IMR-90 (cell line): ENCODE measurements around the gene ZNF524. TPM values are rescaled to one million over a fixed set of nuclear protein-coding genes. Genes with fewer than 3 reads are reported as not detected.

Experiments
- ATAC-seq: fragments of 200-7000 bp; cut with Tn5 transposase; 2 replicates; pipeline ENCODE4 v1.9.1; 2020; ENCODE audit warnings: low read depth, mild to moderate bottlenecking, moderate library complexity
- BruUV-seq: library from RNA; stranded (reverse); fragments of 400-500 nt; replicated peaks from 2 replicates; lab custom pipeline; 2021; lab: Mats Ljungman, UMichigan
- CTCF ChIA-PET: fragments of 300-600 bp; formaldehyde crosslinking; extraction: SDS; loops from one replicate; lab custom pipeline; 2021; ENCODE audit warnings: antibody characterized with exemption; lab: Yijun Ruan, JAX
- POLR2A ChIA-PET: fragments of 300-600 bp; sonication (Branson Sonifier 250); formaldehyde crosslinking; loops from one replicate; lab custom pipeline; 2022; ENCODE audit warnings: antibody characterized with exemption; ENCODE audit not compliant: unreplicated experiment; lab: Charles Lee
- DNase-seq: peaks from one replicate; pipeline ENCODE4 v3.0.0; 2013
- H2AFZ ChIP-seq: replicated peaks from 2 replicates; pipeline ENCODE3; 2013; ENCODE audit warnings: low read length, mild to moderate bottlenecking; ENCODE audit not compliant: poor library complexity
- H2AK5ac ChIP-seq: 2 replicates; pipeline ENCODE4 v1.6.1; 2013; ENCODE audit warnings: low read depth, low read length, inconsistent platforms
- H2AK9ac ChIP-seq: replicated peaks from 2 replicates; pipeline ENCODE3; 2013; ENCODE audit warnings: mild to moderate bottlenecking, low read depth, low read length, moderate library complexity; ENCODE audit not compliant: poor library complexity
- H2BK120ac ChIP-seq: 2 replicates; pipeline ENCODE4 v1.6.1; 2013; ENCODE audit warnings: low read depth, low read length, inconsistent platforms
- H2BK15ac ChIP-seq: 3 replicates; pipeline ENCODE4 v1.6.1; 2013; ENCODE audit warnings: low read depth, low read length, inconsistent platforms
- H2BK20ac ChIP-seq: 2 replicates; pipeline ENCODE4 v1.6.1; 2013; ENCODE audit warnings: low read depth, mild to moderate bottlenecking, inconsistent platforms, low read length, moderate library complexity
- H2BK5ac ChIP-seq: 2 replicates; pipeline ENCODE4 v1.6.1; 2013; ENCODE audit warnings: mild to moderate bottlenecking, low read depth, low read length, inconsistent platforms; ENCODE audit not compliant: poor library complexity, severe bottlenecking
- H3K14ac ChIP-seq: replicated peaks from 2 replicates; pipeline ENCODE4 v1.6.1; 2013; ENCODE audit warnings: low read depth, low read length, inconsistent platforms
- H3K18ac ChIP-seq: 2 replicates; pipeline ENCODE4 v1.6.1; 2013; ENCODE audit warnings: low read depth, low read length, control low read depth
- H3K23ac ChIP-seq: 2 replicates; pipeline ENCODE4 v1.6.1; 2013; ENCODE audit warnings: low read depth, low read length, inconsistent platforms
- H3K27ac ChIP-seq: 2 replicates; pipeline ENCODE4 v1.5.1; 2013; ENCODE audit warnings: mild to moderate bottlenecking, control low read depth, low read length; ENCODE audit not compliant: insufficient read depth
- H3K27me3 ChIP-seq: 2 replicates; pipeline ENCODE4 v1.6.1; 2013; ENCODE audit warnings: low read length; ENCODE audit not compliant: control insufficient read depth, insufficient read depth
- H3K36me3 ChIP-seq: 2 replicates; pipeline ENCODE4 v1.6.1; 2013; ENCODE audit warnings: low read length, mixed read lengths; ENCODE audit not compliant: control insufficient read depth, insufficient read depth
- H3K4ac ChIP-seq: 2 replicates; pipeline ENCODE4 v1.6.1; 2013; ENCODE audit warnings: low read depth, low read length, inconsistent platforms
- H3K4me1 ChIP-seq: 2 replicates; pipeline ENCODE4 v1.6.1; 2013; ENCODE audit warnings: low read length, mixed read lengths; ENCODE audit not compliant: control insufficient read depth, insufficient read depth
- H3K4me2 ChIP-seq: 2 replicates; pipeline ENCODE4 v1.6.1; 2013; ENCODE audit warnings: low read depth, mild to moderate bottlenecking, control low read depth, low read length, moderate library complexity
- H3K4me3 ChIP-seq: 2 replicates; pipeline ENCODE4 v1.5.1; 2013; ENCODE audit warnings: low read depth, mild to moderate bottlenecking, control low read depth, low read length, moderate library complexity; ENCODE audit not compliant: insufficient read depth
- H3K56ac ChIP-seq: 2 replicates; pipeline ENCODE4 v1.6.1; 2013; ENCODE audit warnings: low read length, inconsistent platforms; ENCODE audit not compliant: insufficient read depth; ENCODE audit errors: extremely low read depth
- H3K79me1 ChIP-seq, 2 experiments: 2 replicates each; pipeline ENCODE4 v1.6.1; 2013; ENCODE audit warnings: low read length in 2 of 2, inconsistent platforms in 1 of 2, low read depth in 1 of 2
- H3K9ac ChIP-seq: 2 replicates; pipeline ENCODE4 v1.6.1; 2013; ENCODE audit warnings: low read depth, low read length, control low read depth
- H3K9me1 ChIP-seq: 2 replicates; pipeline ENCODE4 v1.6.1; 2013; ENCODE audit warnings: low read length, inconsistent platforms; ENCODE audit not compliant: insufficient read depth
- H3K9me3 ChIP-seq: 2 replicates; pipeline ENCODE4 v1.6.1; 2013; ENCODE audit warnings: low read length; ENCODE audit not compliant: control insufficient read depth, insufficient read depth
- H4K20me1 ChIP-seq: 2 replicates; pipeline ENCODE4 v1.6.1; 2013; ENCODE audit warnings: low read length, inconsistent platforms; ENCODE audit not compliant: insufficient read depth
- H4K5ac ChIP-seq: 2 replicates; pipeline ENCODE4 v1.6.1; 2013; ENCODE audit warnings: mild to moderate bottlenecking, low read depth, low read length, control low read depth
- H4K8ac ChIP-seq, 2 experiments: 2 replicates each; pipeline ENCODE4 v1.6.1; 2013; ENCODE audit warnings: low read depth in 2 of 2, low read length in 2 of 2, control low read depth in 1 of 2, inconsistent platforms in 1 of 2
- H4K91ac ChIP-seq: 2 replicates; pipeline ENCODE4 v1.6.1; 2013; ENCODE audit warnings: low read depth, low read length, inconsistent platforms; ENCODE audit not compliant: insufficient read depth
- CEBPB ChIP-seq: IDR thresholded peaks from 2 replicates; pipeline ENCODE4 v1.6.1; 2012; ENCODE audit warnings: low read depth, low read length, improper control_type of control experiment
- FOS ChIP-seq: fragments of 150-350 bp; IDR thresholded peaks from 2 replicates; pipeline ENCODE4 v1.6.1; 2016; ENCODE audit warnings: low read depth, low read length
- MAZ ChIP-seq: IDR thresholded peaks from 2 replicates; pipeline ENCODE4 v1.6.1; 2012; ENCODE audit warnings: low read depth, mild to moderate bottlenecking, low read length, improper control_type of control experiment, moderate library complexity, borderline replicate concordance
- MXI1 ChIP-seq: IDR thresholded peaks from 2 replicates; pipeline ENCODE4 v1.6.1; 2012; ENCODE audit warnings: low read depth, mild to moderate bottlenecking, low read length, moderate library complexity, borderline replicate concordance
- POLR2A ChIP-seq: IDR thresholded peaks from 2 replicates; pipeline ENCODE4 v1.6.1; 2012; ENCODE audit warnings: mild to moderate bottlenecking, low read depth, low read length
- RAD21 ChIP-seq: IDR thresholded peaks from 2 replicates; pipeline ENCODE4 v1.6.1; 2012; ENCODE audit warnings: low read length, improper control_type of control experiment
- WGBS, 2 experiments: methylation state at CpG; one replicate each; pipeline versions ENCODE4 v1.1.5 to v1.1.7; 2013; ENCODE audit warnings: missing lambda C conversion rate in 2 of 2; ENCODE audit not compliant: insufficient read length in 1 of 2; ENCODE audit errors: extremely low coverage in 2 of 2; 5-methylcytosine and 5-hydroxymethylcytosine counted together
- dilution Hi-C: fragments of 300-500 bp; cut with HindIII; formaldehyde crosslinking; loops from one replicate; pipeline ENCODE4 v1.14.3; 2018; ENCODE audit warnings: low sequenced_read_pairs; ENCODE audit not compliant: unreplicated experiment
- in situ Hi-C: fragments of 300-500 bp; cut with MboI; formaldehyde crosslinking; loops from 3 replicates; pipeline ENCODE4 v1.14.3; 2019; ENCODE audit warnings: low sequenced_read_pairs, inconsistent platforms, mixed read lengths
- intact Hi-C: fragments of 100-400 bp; cut with micrococcal nuclease; formaldehyde crosslinking; loops from 2 replicates; pipeline ENCODE4 v1.10.0; 2022
- polyA plus RNA-seq, 3 experiments: library from polyadenylated mRNA; depleted of rRNA; stranded (reverse); fragments of >200 nt; gene quantifications; 2 replicates each; pipeline ENCODE4 v1.2.3, GENCODE V29; 2012; ENCODE audit warnings: low replicate concordance in 1 of 3
- total RNA-seq: library from RNA; depleted of rRNA; stranded (reverse); fragments of >200 nt; gene quantifications from 2 replicates; pipeline ENCODE4 v1.2.3, GENCODE V29; 2012
- TF ChIP-seq, protein P1 (sequence below): conservative IDR thresholded peaks from 2 replicates; pipeline ENCODE4 v1.5.1; 2012; ENCODE audit warnings: mild to moderate bottlenecking, low read depth, low read length, improper control_type of control experiment

ZNF524 gene
- total and polyA plus RNA-seq, 2 of the 4 experiments (the other 2 are of a cell fraction): 2.3 to 6.6 TPM

DNA sequence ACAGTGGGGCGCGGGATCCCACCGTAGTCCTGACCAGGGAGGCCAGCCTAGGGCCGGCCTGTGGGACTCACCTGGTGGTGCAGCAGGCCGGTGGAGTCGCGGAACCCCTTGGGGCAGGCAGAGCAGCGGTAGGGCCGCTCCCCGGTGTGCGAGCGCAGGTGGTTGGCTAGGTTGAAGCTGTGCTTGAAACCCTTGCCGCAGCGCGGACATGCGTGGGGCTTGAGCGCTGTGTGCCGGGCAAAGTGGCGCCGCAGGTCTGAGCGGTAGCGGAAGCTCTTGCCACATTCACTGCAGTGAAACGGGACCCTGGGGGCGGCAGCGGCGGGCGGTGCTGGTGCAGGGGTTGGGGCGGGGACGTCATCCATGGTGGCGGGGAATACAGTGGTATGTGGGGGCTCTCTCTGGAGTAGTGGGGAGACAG, 2.6 kb upstream of the ZNF524 start:
- no peaks in the 10 kb centered on the region for H4K20me1 ChIP-seq
- peaks cover 16 to 36% of the 10 kb centered on the region in 2 experiments for H3K79me1 ChIP-seq
- H2BK120ac ChIP-seq: no peak overlapping the region
- no peak overlapping the region for H2AFZ ChIP-seq
- no peak overlapping the region for H4K5ac ChIP-seq
- H4K91ac ChIP-seq: no peak overlapping the region
- ChIA-PET POLR2A (interaction anchor here (0.5 kb wide), 1 partner anchor 70 kb away, joined by 3 read pairs; no protein-coding TSS in a partner anchor), CTCF (no interaction called here)
- WGBS, 2 experiments: 98% methylated on average over 10 of the region's 30 CpGs; no CpG with 5 or more reads in 1 of the 2 experiments
- no peak overlapping the region for H2AK5ac ChIP-seq
- in situ Hi-C loops: no loop called here
- H3K36me3 ChIP-seq: peaks cover 31% of the 10 kb centered on the region
- TF ChIP-seq FOS (no peak), MAZ (no peak), CEBPB (no peak), RAD21 (no peak), POLR2A (no peak), MXI1 (no peak)
- TF ChIP-seq, protein P1, sequence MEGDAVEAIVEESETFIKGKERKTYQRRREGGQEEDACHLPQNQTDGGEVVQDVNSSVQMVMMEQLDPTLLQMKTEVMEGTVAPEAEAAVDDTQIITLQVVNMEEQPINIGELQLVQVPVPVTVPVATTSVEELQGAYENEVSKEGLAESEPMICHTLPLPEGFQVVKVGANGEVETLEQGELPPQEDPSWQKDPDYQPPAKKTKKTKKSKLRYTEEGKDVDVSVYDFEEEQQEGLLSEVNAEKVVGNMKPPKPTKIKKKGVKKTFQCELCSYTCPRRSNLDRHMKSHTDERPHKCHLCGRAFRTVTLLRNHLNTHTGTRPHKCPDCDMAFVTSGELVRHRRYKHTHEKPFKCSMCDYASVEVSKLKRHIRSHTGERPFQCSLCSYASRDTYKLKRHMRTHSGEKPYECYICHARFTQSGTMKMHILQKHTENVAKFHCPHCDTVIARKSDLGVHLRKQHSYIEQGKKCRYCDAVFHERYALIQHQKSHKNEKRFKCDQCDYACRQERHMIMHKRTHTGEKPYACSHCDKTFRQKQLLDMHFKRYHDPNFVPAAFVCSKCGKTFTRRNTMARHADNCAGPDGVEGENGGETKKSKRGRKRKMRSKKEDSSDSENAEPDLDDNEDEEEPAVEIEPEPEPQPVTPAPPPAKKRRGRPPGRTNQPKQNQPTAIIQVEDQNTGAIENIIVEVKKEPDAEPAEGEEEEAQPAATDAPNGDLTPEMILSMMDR: no peak
- intact Hi-C loops: no loop called here
- no peaks in the 10 kb centered on the region for H3K27me3 ChIP-seq
- H2BK15ac ChIP-seq: no peak overlapping the region
- dilution Hi-C loops: no loop called here
- H2BK20ac ChIP-seq: no peak overlapping the region
- no peaks in the 10 kb centered on the region for H3K9me3 ChIP-seq
- no peak overlapping the region for H3K4me2 ChIP-seq
- H3K4ac ChIP-seq: no peak overlapping the region
- DNase-seq (no peak), ATAC-seq (no peak)
- H3K27ac ChIP-seq: no peak overlapping the region
- H2BK5ac ChIP-seq: no peak overlapping the region
- H3K4me1 ChIP-seq: peaks cover 4% of the 10 kb centered on the region; the same call in 1 of the 2 replicates
- H3K4me3 ChIP-seq: no peak overlapping the region
- H3K56ac ChIP-seq: no peak overlapping the region
- no peak overlapping the region for H4K8ac ChIP-seq
- no peak overlapping the region for H3K18ac ChIP-seq
- peaks cover 13% of the 10 kb centered on the region for H3K9me1 ChIP-seq
- no TSS peak for BruUV-seq
- H2AK9ac ChIP-seq: no peak overlapping the region
- no peak overlapping the region for H3K9ac ChIP-seq
- H3K14ac ChIP-seq: no peak overlapping the region
- H3K23ac ChIP-seq: no peak overlapping the region
